Hepatic stellate cell (primary cell): ENCODE measurements around the gene PMF1.

Source experiments
- DNase-seq: peaks from one replicate; pipeline ENCODE4 v3.0.0; 2011; ENCODE audit warnings: low spot score

The PMF1 gene

DNA sequence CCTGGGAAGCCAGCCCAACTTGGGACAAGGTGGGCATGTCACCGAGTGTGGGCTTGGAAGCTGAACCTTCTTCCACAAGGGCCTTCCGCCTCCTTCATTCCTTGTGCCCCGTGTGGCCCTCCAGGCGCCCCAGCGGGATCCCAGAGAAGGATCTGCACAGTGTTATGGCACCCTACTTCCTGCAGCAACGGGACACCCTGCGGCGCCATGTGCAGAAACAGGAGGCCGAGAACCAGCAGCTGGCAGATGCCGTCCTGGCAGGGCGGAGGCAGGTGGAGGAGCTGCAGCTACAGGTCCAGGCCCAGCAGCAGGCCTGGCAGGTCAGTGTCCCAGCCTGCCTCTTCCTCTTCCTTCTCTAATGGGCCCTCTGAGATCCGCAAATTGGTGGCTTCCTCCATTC lies 23.4 kb downstream of the PMF1 start:
- no peak for DNase-seq

DNA sequence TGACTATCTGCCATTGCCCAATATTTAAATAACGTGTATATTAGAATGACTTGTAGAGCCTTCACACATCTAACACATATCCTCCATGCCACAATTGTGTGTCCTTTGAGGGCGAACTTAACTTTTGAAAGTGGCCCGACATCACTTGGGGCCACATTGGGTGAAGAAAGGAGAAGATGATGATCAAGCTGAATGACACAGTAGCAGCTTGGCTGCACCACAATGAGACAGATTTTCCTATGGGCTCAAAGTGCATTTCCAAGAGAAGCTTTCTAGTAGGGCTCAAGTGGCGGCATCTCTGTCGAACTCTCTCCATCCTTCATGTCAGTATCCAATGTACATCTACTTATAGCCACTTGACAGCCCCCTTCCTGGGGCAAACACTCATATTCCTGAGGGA lies 25.4 kb downstream of the PMF1 start:
- DNase-seq: no peak

DNA sequence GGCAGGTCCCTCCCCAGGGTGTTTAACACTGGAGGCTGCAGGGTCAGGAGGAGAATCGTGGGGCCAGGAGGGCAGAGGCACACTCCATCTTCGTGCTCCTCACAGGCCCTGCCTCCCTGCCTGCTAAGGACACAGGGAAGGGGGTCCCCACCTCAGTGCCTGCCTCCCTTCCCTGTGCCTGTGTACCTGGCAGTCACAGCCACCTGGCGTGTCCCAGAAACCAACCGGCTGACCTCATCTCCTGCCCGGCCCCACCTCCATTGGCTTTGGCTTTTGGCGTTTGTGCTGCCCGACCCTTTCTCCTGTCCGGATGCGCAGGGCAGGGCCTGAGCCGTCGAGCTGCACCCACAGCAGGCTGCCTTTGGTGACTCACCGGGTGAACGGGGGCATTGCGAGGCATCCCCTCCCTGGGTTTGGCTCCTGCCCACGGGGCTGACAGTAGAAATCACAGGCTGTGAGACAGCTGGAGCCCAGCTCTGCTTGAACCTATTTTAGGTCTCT lies 28.6 kb downstream of the PMF1 start:
- DNase-seq: no peak

DNA sequence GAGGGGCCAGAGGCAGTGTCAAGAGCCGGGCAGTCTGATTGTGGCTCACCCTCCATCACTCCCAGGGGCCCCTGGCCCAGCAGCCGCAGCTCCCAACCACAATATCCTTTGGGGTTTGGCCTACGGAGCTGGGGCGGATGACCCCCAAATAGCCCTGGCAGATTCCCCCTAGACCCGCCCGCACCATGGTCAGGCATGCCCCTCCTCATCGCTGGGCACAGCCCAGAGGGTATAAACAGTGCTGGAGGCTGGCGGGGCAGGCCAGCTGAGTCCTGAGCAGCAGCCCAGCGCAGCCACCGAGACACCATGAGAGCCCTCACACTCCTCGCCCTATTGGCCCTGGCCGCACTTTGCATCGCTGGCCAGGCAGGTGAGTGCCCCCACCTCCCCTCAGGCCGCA lies 29.1 kb downstream of the PMF1 start, which contains the start of gene BGLAP:
Gene BGLAP (plus strand): TSS at position 259 of the 400 bp plus-strand sequence. CDS start 48 bp downstream, at position 307.
- no peak for DNase-seq

DNA sequence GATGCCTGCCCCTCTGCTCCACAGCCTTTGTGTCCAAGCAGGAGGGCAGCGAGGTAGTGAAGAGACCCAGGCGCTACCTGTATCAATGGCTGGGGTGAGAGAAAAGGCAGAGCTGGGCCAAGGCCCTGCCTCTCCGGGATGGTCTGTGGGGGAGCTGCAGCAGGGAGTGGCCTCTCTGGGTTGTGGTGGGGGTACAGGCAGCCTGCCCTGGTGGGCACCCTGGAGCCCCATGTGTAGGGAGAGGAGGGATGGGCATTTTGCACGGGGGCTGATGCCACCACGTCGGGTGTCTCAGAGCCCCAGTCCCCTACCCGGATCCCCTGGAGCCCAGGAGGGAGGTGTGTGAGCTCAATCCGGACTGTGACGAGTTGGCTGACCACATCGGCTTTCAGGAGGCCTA lies 29.9 kb downstream of the PMF1 start:
- DNase-seq: no peak

DNA sequence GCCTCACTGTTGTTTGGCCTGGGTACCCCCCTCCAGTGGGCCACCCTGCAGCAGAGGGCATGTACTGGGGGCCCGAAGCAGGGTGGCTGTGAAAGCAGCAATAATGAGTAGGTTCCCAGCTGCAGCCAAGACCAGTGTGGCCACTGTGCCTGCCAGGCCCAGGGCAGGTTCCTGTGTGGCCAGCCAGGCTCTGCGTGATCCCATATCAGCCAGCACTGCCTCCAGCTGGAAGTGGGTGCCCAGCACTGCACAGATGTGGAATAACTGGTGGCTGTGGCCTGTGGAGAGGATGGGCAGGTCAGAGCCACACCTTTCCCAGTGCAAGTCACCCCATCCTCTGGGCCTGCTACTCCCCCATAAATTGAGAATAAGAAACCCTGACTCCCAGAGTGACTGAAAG lies 31.3 kb downstream of the PMF1 start:
- DNase-seq: no peak

DNA sequence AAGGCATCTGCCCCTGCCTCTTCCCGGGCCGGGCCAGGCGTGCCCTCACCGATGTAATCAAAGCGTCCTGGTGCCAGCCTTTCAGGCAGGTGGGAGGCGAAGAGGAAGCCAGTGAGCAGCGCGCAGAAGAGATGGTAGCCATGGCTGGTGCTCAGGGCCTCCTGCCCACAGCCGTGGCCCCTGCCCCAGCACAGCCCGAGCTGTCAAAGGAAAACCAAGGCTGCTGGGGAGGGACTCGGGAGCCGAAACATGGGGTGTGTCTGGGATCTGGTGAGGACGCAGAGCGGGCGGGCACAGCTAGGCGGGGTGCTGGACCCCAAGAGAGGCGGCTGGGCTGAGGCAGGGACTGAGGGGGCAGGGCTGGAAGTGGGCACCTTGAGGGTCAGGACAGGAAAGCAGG lies 31.9 kb downstream of the PMF1 start:
- no peak for DNase-seq

DNA sequence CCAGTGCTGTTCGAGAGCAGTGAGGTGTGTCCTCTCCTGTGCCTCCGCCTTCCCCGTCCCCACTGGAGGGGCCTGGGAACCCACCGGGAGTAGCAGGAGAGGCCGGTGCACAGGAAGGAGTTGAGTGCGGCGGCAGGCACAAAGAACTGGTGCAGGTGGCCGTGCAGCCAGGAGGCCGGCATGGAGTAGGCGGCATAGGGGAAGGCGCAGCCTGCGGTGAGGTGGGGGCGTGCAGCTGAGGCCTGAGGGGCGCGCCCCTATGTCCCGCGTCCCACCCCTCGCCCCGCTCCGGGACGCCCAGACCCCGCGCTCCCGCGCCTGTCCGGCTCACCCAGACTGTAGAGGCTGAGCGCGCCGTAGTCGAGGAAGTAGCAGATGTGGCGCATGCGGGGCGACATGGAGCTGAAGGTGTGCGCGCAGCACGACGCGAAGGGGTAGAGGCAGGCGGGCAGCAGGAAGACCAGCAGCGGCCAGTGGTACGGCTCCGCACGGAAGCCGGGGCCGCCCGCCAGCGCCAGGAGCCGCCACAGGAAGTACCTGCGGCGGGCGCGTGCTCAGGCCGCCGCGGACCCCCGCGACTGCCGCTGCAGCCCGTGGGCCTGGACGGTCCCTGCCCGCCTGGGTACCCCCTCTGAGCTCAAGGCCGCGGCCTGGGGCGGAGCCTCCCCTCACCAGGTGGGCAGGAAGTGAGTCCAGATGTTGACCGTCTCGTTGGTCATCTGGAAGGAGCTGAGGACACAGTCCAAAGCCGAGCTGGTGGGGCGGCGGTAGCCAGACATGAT lies 32.8 kb downstream of the PMF1 start:
- peak; percentile 51 for DNase-seq

DNA sequence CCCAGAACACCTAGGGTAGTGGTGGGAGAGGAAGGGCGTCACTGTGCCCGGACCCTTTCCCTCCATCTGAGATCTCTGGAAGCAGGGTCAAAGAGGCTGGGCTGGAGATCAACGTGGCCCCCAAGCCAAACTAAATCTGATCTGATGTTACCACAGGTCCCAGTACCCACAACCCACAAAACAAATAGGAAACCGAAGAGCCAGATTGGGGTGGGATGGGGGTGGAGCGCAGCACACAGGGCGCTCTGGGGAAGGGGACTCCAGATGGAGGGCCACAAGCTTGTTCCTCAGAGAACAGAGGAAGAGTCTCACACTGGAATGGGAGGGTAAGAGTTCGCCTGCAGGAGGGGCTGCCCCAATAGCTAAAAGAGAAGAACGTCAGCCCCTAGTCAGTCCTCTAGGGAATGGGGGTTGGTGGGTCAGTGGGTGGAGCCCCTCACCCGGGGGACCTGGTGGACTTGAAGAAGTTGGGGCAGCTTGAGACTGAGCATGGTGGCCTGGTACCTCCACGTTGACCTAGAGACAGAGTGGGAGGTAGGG lies 33.5 kb downstream of the PMF1 start:
- no peak for DNase-seq

DNA sequence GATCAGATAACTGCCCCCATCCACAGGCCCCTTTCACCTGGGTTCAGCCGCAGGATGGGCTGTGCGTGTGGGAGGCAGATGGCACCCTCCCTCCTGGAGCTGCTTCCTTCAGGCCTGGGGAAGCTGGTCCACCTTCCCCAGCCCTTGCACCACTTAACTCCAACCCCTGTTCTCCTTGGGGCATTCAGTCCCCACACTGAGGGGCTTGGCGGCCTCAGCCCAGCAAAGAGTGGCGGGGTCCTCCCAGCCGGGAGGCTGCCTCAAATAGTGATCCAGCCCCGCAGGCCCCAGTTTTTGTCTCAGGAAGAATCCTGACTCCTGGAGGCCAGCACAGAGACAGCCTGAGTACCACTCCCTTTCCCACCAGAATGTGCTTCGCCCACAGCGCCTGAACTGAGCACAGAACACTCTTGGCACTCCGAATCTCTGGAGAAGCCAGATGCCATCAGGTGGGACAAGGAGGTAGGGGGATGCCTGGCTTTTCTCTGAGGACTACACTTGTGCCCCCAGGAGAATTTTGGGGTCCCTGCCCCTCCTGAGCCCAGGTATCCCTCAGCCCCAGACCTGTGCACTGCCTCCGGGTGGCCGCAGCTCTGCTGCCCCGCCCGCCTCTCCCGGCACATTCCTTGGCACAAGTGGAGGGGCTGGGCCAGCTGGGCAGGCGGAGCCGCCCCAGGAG lies 34.1 kb downstream of the PMF1 start:
- no peak for DNase-seq

DNA sequence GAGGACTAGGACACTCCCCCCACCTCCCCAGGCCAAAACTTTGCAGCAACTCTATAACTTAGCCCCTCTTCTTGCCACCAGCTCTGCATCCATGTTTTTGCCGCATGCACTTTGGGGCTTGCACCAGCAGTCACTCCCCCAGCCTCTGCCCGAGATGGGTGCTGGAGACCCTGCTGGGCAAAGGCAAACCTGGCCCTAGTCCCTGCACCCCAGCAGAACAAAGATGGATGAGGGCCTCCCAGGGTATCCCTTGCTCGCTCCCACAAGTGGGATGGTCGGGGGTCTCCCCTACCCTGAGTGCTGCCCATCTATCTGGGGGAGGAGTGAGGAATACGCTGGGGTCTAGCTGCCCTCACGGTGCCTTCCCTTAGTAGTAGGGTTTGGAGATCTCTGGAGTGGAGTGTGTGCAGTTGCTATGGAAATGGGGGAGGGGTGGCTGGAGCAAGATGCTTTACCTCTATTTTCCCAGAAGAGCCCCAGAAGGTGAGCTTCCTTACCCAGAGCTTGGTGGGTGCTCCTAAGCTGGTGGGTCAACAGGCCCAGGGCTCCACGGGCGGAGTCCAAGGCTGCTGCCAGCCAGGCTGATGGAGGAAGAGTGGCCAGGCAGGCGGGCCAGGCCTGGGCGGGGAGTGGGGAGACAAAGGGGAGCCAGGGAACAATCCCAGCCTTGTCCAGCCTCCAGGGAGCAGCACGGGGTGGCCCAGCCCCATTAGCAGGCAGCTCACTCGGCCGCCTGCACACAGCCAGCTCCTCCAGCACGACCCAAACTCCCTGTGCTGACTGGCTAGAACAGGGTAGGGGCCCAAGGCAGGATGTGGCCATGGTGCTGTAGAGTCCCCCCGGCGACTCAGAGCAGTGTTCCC lies 34.9 kb downstream of the PMF1 start, which contains the start of gene PAQR6:
Gene PAQR6 (minus strand): TSS at position 597 of the 863 bp plus-strand sequence. CDS start 1,325 bp downstream, outside the sequence.
- DNase-seq: no peak

DNA sequence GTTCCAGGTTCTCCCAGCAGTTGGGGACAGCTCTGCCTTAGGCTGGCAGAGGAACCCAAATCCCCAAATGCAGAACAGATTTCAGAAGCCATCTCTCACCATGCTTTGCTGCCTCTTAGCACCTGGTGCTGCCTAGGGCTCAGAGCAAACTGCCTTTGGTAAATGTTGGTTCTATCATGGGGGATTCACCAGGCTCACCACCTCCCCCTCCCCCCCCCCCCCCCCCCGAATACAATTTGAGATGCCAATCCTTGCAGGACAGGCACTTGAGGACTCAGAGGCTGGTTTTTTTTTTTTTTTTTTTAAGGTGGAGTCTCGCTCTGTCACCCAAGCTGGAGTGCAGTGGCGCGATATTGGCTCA lies 35.5 kb downstream of the PMF1 start:
- DNase-seq: no peak

DNA sequence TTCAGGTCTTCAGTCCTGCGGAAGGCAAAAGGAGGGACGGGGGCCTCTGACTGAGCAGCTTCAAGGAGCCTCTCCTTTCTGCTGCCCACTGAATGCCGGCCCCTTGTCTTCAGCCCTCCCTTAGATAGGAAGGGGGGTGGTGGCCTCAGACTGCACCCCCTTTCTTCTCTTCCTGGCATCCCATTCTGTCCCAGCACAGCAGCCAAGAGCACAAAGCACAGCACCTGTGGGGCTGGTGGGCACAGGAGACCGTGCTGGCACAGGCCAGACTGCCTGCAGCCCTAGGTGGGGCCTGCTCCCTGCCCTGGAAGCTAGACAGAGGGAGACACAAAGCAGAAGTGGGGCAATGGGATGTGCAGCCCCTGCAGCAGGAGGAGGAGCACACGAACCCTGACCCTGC lies 36.8 kb downstream of the PMF1 start:
- no peak for DNase-seq

DNA sequence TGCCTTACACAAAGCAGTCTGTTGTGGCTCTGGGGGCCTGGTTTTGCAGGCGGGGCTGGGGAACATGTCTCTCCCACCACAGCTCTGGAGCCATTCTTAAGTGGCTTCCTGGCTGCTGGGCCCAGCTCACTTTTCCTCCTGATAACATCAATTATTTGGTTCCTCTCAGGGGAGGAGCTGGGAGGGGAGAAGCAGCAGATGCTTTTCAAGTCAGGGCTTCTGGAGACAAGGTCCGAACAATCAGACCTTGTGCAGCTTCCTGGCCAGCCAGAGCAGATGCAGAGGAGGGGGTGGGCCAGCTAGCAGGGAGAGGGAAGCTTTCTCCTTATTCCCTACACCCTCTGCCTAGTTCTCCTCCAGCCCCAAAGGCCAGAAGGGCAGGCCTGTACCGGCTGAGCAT lies 38.7 kb downstream of the PMF1 start:
- DNase-seq: no peak

DNA sequence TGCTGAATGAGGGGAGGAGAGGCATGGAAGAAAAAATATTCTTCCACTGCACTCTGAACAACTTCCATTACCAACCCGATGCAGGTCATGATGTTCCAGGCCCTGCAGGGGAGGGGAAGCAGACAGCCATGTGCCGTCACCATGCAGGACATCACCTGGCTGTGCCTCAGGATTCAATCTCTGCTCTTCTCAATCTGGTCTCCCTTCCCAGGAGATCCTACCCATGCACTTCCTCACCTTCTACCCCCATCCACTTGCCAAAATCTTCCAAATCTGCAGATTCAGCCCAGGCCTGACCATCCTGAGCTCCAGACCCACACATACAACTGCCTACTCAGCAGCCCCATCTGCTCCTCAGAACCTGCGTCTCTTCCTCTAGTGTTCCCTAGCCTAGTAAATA lies 40.8 kb downstream of the PMF1 start:
- no peak for DNase-seq

DNA sequence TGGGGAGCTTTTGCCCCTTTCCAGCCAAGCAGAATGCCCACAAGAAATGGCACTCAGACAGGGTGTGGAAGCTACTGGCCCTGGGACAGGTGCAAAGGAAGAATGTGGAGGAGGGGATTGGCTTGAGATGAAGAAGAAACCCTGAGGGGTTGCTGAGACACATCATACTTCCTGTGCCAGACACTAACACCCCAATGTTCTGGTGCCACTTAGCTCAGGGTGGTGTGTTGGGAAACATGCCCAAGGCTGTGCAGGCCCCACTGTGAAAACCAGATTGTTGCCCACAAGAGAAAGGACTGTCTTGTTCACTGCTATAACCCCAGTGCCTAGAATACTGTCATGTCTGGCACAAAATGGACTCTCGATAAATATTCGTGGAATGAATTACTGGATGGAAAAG lies 44.9 kb downstream of the PMF1 start:
- no peak for DNase-seq

DNA sequence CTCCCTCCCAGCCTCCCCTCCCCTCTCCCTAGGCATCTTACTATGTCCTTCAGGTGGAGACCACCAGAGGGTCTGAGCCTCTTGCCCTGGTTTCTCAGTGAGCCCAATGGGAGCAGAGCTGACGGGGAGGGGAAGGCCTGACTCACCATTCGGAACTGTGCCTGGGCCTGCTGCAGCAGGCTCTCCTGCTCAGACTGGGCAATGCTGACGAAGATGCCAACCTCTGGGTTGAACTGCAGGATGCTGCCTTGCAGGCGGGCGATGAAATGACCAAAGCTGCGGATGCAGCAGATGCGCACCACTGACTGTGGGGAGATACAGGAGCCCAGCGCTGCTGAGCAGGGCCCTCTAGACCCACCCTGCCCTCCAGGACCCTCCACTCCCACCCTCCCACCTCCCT lies 46.1 kb downstream of the PMF1 start:
- no peak for DNase-seq

DNA sequence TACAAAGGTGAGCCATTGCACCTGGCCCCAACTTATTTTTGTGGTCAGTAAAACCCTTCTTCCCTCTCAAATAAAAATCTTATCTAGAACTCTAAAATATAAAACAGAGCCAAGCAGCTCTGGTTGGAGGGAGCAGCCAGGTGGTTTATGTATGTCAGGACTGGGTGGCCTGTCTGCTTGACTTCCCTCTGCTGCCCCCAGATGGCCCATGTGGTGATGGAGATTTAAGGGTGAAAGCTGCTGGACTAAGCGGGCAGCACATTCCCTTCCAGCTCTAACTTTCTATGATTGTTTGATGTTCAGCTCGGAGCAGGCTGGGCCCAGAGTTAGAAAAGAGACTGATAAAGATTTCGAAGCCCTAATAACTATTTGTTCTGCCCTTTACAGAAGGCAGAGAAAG lies 47.0 kb downstream of the PMF1 start:
- no peak for DNase-seq

DNA sequence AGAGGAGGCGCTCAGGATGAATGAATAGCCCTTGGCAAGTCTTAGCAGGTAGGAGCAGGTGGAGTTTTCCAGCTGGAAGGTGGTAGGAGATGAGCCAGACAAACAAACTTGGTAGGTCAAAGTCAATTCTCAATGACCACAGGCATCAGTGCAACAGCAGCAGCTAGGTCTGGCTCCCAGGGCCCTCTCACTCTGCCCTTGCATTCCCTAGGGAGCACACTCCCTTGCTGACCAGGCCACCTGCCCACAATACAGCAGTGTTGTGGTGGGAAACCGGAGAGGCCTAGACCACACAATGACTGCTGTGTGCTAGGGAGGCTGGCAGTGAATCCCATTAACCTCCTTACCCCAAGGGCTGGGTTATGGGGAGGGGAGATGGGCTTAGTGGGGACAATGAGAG lies 48.1 kb downstream of the PMF1 start:
- DNase-seq: no peak

DNA sequence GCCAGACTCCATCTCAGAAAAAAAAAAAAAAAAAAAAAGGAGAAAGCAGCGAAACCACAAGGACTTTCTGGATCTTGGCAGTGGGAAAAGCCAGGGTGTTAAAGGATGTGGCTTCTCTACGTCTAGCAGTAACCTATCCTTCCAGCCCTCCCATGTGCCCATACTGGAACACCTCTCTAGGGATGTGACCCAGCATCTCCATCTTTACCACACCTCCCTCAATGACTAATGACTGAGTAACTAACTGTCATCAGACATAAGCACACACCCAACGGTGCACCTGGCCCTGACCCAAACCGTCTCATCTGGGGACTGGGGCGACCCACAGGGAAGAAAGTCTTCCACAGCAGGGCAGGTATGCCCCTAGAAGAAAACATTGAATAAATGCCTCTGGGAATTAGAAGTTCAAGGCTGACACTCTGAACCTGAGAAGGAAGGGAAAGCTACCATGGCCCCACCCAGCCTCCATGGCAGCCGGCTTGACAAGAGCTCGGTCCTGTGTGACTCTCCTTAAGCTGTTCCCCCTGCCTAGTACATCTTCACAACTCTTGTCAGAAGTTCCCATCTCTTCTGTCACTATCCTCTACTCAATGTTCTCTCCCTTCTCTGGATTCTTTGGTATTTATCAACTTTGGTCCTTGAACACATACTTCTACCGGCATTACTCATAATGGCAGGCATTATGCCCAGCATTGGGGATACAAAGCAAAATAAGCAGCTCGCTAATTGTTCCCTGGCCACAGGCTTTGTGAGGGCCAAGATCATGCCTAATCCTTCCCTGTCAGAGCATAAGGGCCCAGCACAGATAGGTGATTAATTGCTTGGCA lies 49.9 kb downstream of the PMF1 start:
- DNase-seq: peak; percentile 78

DNA sequence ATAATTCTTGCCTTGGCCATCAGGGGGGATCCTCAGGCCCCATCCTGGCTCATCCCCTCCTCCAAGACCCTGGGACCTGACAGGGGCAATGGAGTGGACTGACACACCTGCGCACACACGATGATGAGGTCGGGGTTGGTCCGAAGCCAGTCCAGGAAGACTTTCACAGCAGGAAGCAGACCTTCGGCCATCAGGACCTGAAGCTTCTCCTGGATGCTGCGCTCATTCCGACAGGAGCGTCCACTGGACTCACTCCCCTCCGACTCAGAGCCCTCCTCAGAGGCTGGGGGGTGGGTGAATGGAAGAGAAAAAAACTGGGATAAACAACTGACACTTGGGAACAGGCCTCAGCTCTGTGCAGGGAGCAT lies 50.5 kb downstream of the PMF1 start:
- DNase-seq: no peak
